ENCODE data around the gene ZSWIM1. TPM values are rescaled to one million over a fixed set of nuclear protein-coding genes. Genes with fewer than 3 reads are reported as not detected.

The ZSWIM1 gene
- total RNA-seq, 1 experiment from 2014 or later: 13.0 TPM

DNA sequence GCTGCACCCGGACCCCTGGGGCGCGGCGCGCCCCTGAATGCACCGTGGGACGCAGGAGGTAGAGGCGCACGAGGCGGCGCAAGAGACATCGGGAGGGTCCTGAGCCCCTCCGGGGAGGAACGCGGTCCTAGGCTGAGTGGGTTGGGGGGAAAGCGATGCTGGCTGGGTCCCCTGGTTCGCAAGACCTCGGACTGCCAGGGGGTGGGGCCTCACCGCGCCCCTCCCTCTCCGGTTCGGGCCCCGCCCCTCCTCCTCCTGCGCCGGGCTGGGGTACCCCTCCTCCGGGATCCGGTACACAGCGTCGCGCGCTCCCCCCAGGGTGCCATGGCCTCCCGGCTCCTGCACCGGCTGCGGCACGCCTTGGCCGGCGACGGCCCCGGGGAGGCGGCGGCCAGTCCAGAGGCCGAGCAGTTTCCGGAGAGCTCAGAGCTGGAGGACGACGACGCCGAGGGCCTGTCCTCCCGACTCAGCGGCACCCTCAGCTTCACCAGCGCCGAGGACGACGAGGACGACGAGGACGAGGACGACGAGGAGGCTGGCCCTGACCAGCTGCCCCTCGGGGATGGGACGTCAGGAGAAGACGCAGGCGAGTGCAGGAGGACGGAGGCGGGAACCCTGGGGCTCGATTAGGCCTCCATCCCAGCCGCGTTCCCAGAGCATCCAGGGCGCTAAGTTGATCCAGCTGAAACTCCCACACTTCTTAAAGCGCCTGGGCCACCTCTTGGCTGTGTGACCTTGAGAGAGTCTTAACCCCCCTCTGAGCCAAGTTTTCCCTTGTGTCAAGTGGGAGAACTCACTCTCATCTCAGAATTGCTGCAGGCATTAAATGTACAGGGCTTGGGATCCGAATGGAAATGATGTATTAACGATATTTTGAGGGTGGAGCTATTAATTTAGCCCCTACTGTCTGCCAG lies 46.9 kb upstream of the ZSWIM1 start:
- Histone ChIP-seq H3K27ac (ENCODE audit: low read depth, low read length) (peak overlapping the region; percentile 68), H3K79me2 (ENCODE audit: insufficient read depth, low read length) (no peaks in the 10 kb centered on the region), H3K4me1 (ENCODE audit: control insufficient read depth in 1 of 2, insufficient read depth in 2 of 2, low read length in 2 of 2) (peaks cover 26 to 35% of the 10 kb centered on the region in 2 experiments), H3K9me3 (ENCODE audit: control insufficient read depth in 1 of 2, insufficient read depth in 1 of 2, low read depth in 1 of 2, low read length in 2 of 2) (no peaks in the 10 kb centered on the region), H3K36me3 (ENCODE audit: control insufficient read depth in 1 of 2, insufficient read depth in 2 of 2, low read length in 2 of 2) (no peaks in the 10 kb centered on the region), H3K9ac (ENCODE audit: low read length) (peak overlapping the region; percentile 66), H3K4me2 (ENCODE audit: low read length) (peak overlapping the region; percentile 90), H3K9me2 (ENCODE audit: insufficient read depth) (no peaks in the 10 kb centered on the region), H2AFZ (ENCODE audit: low read depth, low read length, poor library complexity, severe bottlenecking) (no peak overlapping the region), H4K20me1 (ENCODE audit: insufficient read depth) (no peaks in the 10 kb centered on the region), H3K4me3 (replicated peaks in 1 of 2; ENCODE audit: low read depth in 1 of 2, low read length in 2 of 2) (peak overlapping the region; percentile 65 to 74), H3K27me3 (ENCODE audit: insufficient read depth, low read length) (no peaks in the 10 kb centered on the region)
- ChIA-PET CTCF (no interaction called here), POLR2A (interaction anchor here (0.7 to 0.9 kb wide), 3 partner anchors 12 to 137 kb away, joined by 3 to 4 read pairs (median 3); no protein-coding TSS in a partner anchor), RAD21 (ENCODE audit: low non-redundant PET in 1 of 2, low total read pairs in 2 of 2, uncharacterized antibody in 2 of 2, unreplicated experiment in 2 of 2) (no interaction called here)
- TF ChIP-seq POLR2AphosphoS5 (IDR thresholded peaks at IDR 0.05; ENCODE audit: low read depth, low read length): peak; percentile 63; the same call in 1 of the 2 replicates
- TF ChIP-seq POLR2A (IDR thresholded peaks at IDR 0.05; ENCODE audit: borderline replicate concordance, extremely low read depth, insufficient read depth, insufficient read length): peak; percentile 53
- TF ChIP-seq ZFX (IDR thresholded peaks at IDR 0.05): peak; percentile 58
- TF ChIP-seq, protein P1, sequence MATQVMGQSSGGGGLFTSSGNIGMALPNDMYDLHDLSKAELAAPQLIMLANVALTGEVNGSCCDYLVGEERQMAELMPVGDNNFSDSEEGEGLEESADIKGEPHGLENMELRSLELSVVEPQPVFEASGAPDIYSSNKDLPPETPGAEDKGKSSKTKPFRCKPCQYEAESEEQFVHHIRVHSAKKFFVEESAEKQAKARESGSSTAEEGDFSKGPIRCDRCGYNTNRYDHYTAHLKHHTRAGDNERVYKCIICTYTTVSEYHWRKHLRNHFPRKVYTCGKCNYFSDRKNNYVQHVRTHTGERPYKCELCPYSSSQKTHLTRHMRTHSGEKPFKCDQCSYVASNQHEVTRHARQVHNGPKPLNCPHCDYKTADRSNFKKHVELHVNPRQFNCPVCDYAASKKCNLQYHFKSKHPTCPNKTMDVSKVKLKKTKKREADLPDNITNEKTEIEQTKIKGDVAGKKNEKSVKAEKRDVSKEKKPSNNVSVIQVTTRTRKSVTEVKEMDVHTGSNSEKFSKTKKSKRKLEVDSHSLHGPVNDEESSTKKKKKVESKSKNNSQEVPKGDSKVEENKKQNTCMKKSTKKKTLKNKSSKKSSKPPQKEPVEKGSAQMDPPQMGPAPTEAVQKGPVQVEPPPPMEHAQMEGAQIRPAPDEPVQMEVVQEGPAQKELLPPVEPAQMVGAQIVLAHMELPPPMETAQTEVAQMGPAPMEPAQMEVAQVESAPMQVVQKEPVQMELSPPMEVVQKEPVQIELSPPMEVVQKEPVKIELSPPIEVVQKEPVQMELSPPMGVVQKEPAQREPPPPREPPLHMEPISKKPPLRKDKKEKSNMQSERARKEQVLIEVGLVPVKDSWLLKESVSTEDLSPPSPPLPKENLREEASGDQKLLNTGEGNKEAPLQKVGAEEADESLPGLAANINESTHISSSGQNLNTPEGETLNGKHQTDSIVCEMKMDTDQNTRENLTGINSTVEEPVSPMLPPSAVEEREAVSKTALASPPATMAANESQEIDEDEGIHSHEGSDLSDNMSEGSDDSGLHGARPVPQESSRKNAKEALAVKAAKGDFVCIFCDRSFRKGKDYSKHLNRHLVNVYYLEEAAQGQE (IDR thresholded peaks at IDR 0.05; ENCODE audit: low read depth): no peak
- TSS peak; percentile 62 for BruUV-seq (replicated peaks)
- intact Hi-C loops (cut with micrococcal nuclease): loop anchor here (10.0 kb wide), 1 partner anchor 101 kb away; the partner anchor contains the start of gene PCIF1
- DNase-seq (ENCODE audit: low read depth, low spot score): no peak
- ATAC-seq: peak; percentile 80

Data from HCT116 (cell line).